ENCODE measurements around the gene NEAT1. TPM values are rescaled to one million over a fixed set of nuclear protein-coding genes. Genes with fewer than 3 reads are reported as not detected.
"Not testable (repeated sequence)": the region's sequence is repeated elsewhere in the genome, so short reads cannot be mapped to it uniquely, and the experiment has no call there.

Gene NEAT1
- total RNA-seq, 2 experiments from 2014 or later: 525 to 618 TPM

- Mint-ChIP-seq H3K27ac (no peak overlapping the region), H3K4me3 (no peak overlapping the region), H3K4me1 (no peaks in the 10 kb centered on the region), H3K36me3 (peaks cover 25% of the 10 kb centered on the region), H3K9me3 (ENCODE audit: low read depth) (no peaks in the 10 kb centered on the region), H3K27me3 (no peaks in the 10 kb centered on the region)
- ATAC-seq: no peak
- CTCF ChIA-PET: interaction anchor here (1.3 kb wide), 1 partner anchor 12 kb away, joined by 4 read pairs; no protein-coding TSS in a partner anchor
- DNase-seq: no peak
Measured at GRCh38 chr11:65404210-65404609, 18.4 kb upstream of the NEAT1 start.

- no peak for DNase-seq
- Mint-ChIP-seq H3K27ac (no peak overlapping the region), H3K36me3 (peaks cover 27% of the 10 kb centered on the region), H3K4me1 (no peaks in the 10 kb centered on the region), H3K9me3 (ENCODE audit: low read depth) (no peaks in the 10 kb centered on the region), H3K4me3 (no peak overlapping the region), H3K27me3 (no peaks in the 10 kb centered on the region)
- CTCF ChIA-PET: interaction anchor here (1.3 to 2.2 kb wide), 2 partner anchors 12 to 106 kb away, joined by 4 to 7 read pairs; no protein-coding TSS in a partner anchor
- ATAC-seq: no peak
Measured at GRCh38 chr11:65404638-65405339, 17.8 kb upstream of the NEAT1 start.

DNA sequence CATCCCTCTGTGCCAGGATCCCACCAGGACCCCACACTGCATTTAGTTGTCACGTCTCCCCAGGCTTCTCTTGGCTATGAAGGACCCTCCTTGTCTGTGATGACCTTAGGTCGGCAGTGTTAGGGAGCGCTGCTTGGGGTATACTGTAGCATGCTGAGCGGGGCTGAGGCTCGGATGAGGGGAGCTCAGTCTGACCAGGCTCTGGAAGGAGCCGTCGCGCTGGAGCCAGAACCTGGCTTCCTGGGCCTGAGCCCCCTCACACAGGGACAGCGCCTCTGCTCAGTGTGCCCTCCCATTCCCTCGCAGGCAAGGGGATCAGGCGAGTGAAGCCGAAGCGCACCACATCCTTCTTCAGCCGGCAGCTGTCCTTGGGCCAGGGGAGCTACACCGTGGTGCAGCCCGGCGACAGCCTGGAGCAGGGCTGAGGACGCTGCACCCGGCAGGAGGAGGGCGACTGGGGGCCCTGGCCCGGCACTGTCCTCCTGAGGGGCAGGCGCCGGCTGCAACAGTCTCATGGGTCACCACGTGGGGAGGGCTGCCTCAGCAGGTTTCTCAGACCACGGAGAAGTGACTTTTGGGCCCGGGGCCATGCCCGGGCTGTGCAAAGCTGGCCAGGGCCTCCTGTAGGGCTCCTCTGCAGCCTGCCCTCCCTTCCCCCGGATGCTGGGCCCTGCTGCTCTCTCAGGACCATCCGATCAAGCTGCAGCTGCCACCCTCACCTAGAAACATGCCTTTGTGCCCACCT, 11.5 kb upstream of the NEAT1 start:
- no peaks in the 10 kb centered on the region for H3K9me3 Mint-ChIP-seq (ENCODE audit: low read depth)
- peaks cover 16% of the 10 kb centered on the region for H3K36me3 Mint-ChIP-seq
- CTCF ChIA-PET: interaction anchor here (1.3 to 16.5 kb wide), 2 partner anchors 57 to 92 kb away, joined by 3 to 489 read pairs; partner anchors contain the start of gene MALAT1
- H3K27me3 Mint-ChIP-seq: no peaks in the 10 kb centered on the region
- H3K4me3 Mint-ChIP-seq: no peak overlapping the region
- no peak overlapping the region for H3K27ac Mint-ChIP-seq
- DNase-seq (no peak), ATAC-seq (no peak)
- H3K4me1 Mint-ChIP-seq: peaks cover 9% of the 10 kb centered on the region

- H3K27me3 Mint-ChIP-seq: no peaks in the 10 kb centered on the region
- peaks cover 16% of the 10 kb centered on the region for H3K36me3 Mint-ChIP-seq
- H3K4me1 Mint-ChIP-seq: peaks cover 15% of the 10 kb centered on the region
- DNase-seq (no peak), ATAC-seq (no peak)
- H3K27ac Mint-ChIP-seq: no peak overlapping the region
- no peak overlapping the region for H3K4me3 Mint-ChIP-seq
- CTCF ChIA-PET: interaction anchor here (1.3 to 16.5 kb wide), 2 partner anchors 57 to 92 kb away, joined by 3 to 489 read pairs; partner anchors contain the start of gene MALAT1
- H3K9me3 Mint-ChIP-seq (ENCODE audit: low read depth): no peaks in the 10 kb centered on the region
Measured at GRCh38 chr11:65411681-65412070, 10.9 kb upstream of the NEAT1 start.

DNA sequence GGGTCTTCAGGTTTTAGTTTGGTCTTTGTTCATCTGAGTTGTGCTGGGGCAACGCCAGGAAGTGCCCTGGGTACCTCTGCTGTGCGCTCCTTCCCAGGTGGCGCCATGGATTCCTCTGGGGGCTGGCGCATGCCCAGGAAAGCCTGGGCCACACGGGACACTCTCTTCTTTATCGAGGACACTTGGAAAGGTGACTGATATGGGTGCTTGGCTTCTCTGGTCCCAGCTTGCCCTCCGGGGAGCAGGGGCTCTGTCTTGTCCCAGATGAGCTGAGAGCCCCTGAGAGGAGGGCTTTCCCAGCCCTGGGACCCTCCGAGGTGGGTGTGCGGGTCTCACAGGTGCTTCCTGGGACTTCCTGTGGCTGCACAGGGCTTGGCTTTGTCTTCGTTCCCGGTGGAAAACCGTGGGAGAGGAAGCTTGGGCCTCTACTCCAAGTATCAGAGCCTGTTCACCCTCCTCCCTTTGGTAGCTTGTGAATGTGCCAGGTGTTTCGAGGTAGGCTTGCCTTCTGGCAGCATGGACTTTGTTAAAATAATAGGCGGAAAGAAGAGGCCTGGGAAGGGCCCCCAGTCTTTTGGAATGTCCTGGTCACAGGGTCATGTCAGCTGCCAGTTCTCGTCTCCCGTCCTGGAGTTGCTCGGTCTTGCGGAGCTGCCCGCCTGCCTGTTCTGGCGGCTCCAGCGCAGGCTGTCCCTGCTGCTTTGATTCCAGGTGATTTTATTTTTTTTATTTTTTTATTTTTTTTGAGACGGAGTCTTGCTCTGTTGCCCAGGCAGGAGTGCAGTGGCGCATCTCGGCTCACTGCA, 10.1 kb upstream of the NEAT1 start:
- Mint-ChIP-seq H3K4me3 (no peak overlapping the region), H3K4me1 (peaks cover 23% of the 10 kb centered on the region), H3K27ac (no peak overlapping the region), H3K9me3 (ENCODE audit: low read depth) (no peaks in the 10 kb centered on the region), H3K27me3 (no peaks in the 10 kb centered on the region), H3K36me3 (peaks cover 12% of the 10 kb centered on the region)
- no peak for ATAC-seq
- CTCF ChIA-PET: interaction anchor here (1.3 to 16.5 kb wide), 2 partner anchors 56 to 91 kb away, joined by 3 to 489 read pairs; partner anchors contain the start of gene MALAT1
- no peak for DNase-seq

DNA sequence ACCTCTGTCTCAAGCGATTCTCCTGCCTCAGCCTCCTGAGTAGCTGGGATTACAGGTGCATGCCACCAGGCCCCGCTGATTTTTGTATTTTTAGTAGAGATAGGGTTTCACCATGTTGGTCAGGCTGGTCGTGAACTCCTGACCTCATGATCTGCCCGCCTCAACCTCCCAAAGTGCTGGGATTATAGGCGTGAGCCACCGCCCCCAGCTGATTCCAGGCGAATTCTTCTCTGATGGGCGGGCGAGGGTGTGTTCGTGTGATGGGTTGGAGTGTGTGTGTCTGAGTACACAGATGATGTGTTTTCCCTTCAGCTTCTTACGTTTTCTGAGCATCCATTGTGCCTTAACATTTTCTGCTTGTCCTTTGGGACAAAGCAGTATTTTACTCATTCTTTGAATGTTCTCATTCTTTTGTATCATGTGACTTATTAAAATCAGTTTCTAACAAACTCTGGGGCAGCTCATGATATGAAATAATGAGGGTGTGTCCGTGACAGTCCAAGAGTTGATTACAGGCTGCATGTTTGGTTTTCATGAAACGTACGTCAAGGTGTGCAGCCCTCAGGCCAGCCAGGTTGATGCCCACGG, 9.4 kb upstream of the NEAT1 start:
- CTCF ChIA-PET: interaction anchor here (16.5 kb wide), 1 partner anchor 90 kb away, joined by 489 read pairs; the partner anchor contains the start of gene MALAT1

DNA sequence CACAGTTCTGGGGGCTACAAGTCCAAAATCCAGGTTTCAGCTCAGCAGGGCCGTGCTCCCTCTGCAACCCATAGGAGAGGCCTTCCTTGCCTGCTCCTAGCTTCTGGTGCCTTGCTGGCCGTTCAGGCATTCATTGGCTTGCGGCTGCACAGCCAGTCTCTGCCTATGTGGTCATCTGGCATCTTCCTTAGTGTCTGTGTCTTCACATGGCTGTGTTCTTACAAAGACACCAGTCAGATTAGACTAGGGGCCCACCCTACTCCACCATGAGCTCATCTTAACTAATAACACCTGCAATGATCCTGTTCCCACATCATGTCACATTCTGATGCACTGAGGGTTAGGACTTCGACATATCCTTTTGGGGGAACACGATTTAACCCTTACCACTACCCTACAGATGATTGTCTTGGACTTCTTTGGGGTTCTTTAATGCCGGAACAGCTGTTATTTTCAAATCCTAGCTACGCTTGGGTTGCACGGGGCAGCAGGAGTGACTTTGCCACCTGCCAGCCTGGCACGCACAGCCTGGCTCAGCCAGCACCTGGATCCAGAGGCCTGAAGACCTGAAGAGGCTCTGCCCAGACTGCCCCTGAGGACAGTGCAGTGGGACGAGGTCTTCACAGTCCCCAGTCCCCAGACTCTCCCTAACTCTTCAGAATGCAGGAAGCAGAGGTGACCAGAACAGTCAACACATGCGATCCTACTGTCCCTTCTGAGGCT, 7.7 kb upstream of the NEAT1 start:
- DNase-seq (no peak), ATAC-seq (no peak)
- Mint-ChIP-seq H3K4me3 (no peak overlapping the region), H3K27me3 (no peaks in the 10 kb centered on the region), H3K9me3 (ENCODE audit: low read depth) (no peaks in the 10 kb centered on the region), H3K27ac (no peak overlapping the region), H3K4me1 (peaks cover 38% of the 10 kb centered on the region), H3K36me3 (peaks cover 3% of the 10 kb centered on the region)
- CTCF ChIA-PET: interaction anchor here (0.7 to 16.5 kb wide), 20 partner anchors 12 to 110 kb away, joined by 3 to 489 read pairs (median 6); partner anchors contain the start of genes MALAT1, SCYL1 and SLC25A45

More for the DNA sequence above, 9.4 kb upstream of the NEAT1 start:
- H3K36me3 Mint-ChIP-seq: peaks cover 12% of the 10 kb centered on the region
- H3K4me1 Mint-ChIP-seq: peaks cover 29% of the 10 kb centered on the region
- not testable (repeated sequence) for ATAC-seq; DNase-seq; H3K4me3 Mint-ChIP-seq; H3K27me3 Mint-ChIP-seq; H3K9me3 Mint-ChIP-seq (ENCODE audit: low read depth); H3K27ac Mint-ChIP-seq

- no peaks in the 10 kb centered on the region for H3K27me3 Mint-ChIP-seq
- ATAC-seq (no peak), DNase-seq (no peak)
- peak overlapping the region; percentile 78 for H3K4me3 Mint-ChIP-seq
- CTCF ChIA-PET: interaction anchor here (0.7 to 16.5 kb wide), 38 partner anchors 8 to 190 kb away, joined by 3 to 489 read pairs (median 6); partner anchors contain the start of genes CDC42EP2, FRMD8, MALAT1 and SCYL1
- H3K27ac Mint-ChIP-seq: peak overlapping the region; percentile 98
- H3K36me3 Mint-ChIP-seq: peaks cover 4% of the 10 kb centered on the region
- H3K9me3 Mint-ChIP-seq (ENCODE audit: low read depth): no peaks in the 10 kb centered on the region
- H3K4me1 Mint-ChIP-seq: peaks cover 45% of the 10 kb centered on the region
Measured at GRCh38 chr11:65415499-65416340, 6.9 kb upstream of the NEAT1 start.

- Mint-ChIP-seq H3K36me3 (peaks cover 4% of the 10 kb centered on the region), H3K4me3 (peak overlapping the region; percentile 78), H3K27me3 (no peaks in the 10 kb centered on the region), H3K4me1 (peaks cover 50% of the 10 kb centered on the region), H3K9me3 (ENCODE audit: low read depth) (no peaks in the 10 kb centered on the region), H3K27ac (peak overlapping the region; percentile 98)
- DNase-seq (peak; percentile 95), ATAC-seq (peak; percentile 42)
- CTCF ChIA-PET: interaction anchor here (0.6 to 16.5 kb wide), 44 partner anchors 8 to 191 kb away, joined by 3 to 489 read pairs (median 4); partner anchors contain the start of genes CDC42EP2, FRMD8, MALAT1 and SCYL1
Measured at GRCh38 chr11:65416341-65416824, 6.2 kb upstream of the NEAT1 start.

- Mint-ChIP-seq H3K27ac (peak overlapping the region; percentile 98), H3K4me3 (peak overlapping the region; percentile 78), H3K4me1 (peaks cover 51% of the 10 kb centered on the region), H3K27me3 (no peaks in the 10 kb centered on the region), H3K9me3 (ENCODE audit: low read depth) (no peaks in the 10 kb centered on the region), H3K36me3 (peaks cover 4% of the 10 kb centered on the region)
- CTCF ChIA-PET: interaction anchor here (0.6 to 16.5 kb wide), 39 partner anchors 8 to 191 kb away, joined by 3 to 489 read pairs (median 5); partner anchors contain the start of genes CDC42EP2, FRMD8, MALAT1 and SCYL1
- no peak for ATAC-seq
- DNase-seq: peak; percentile 69
Measured at GRCh38 chr11:65416841-65417701, 5.5 kb upstream of the NEAT1 start.

Data from activated CD8-positive, alpha-beta memory T cell treated with anti-CD3 and anti-CD28 coated beads, Interleukin-2, amount 10 ng/mL, durations not matched to agents 7 days and 5 days (primary cell).